ACC112 (cell line): ENCODE results near the gene TMEM52.

Source experiments
- H2AFZ ChIP-seq: fragments of 200-600 bp; sonication (generic); one replicate; pipeline ENCODE4 v1.6.0; 2017; ENCODE audit warnings: antibody characterized with exemption, low read length; ENCODE audit not compliant: unreplicated experiment
- H3K27ac ChIP-seq: fragments of 200-600 bp; sonication (generic); 2 replicates; pipeline ENCODE4 v1.5.1; 2014; ENCODE audit warnings: low read depth, mild to moderate bottlenecking, antibody characterized with exemption, low read length, moderate library complexity
- H3K27me3 ChIP-seq: fragments of 200-600 bp; sonication (generic); 2 replicates; pipeline ENCODE4 v1.6.1; 2014; ENCODE audit warnings: mild to moderate bottlenecking, antibody characterized with exemption, low read length, moderate library complexity, mixed read lengths; ENCODE audit not compliant: insufficient read depth
- H3K36me3 ChIP-seq: fragments of 200-600 bp; sonication (generic); 2 replicates; pipeline ENCODE4 v1.6.1; 2016; ENCODE audit warnings: mild to moderate bottlenecking, antibody characterized with exemption, low read length, moderate library complexity, mixed read lengths; ENCODE audit not compliant: insufficient read depth
- H3K4me1 ChIP-seq: fragments of 200-600 bp; sonication (generic); one replicate; pipeline ENCODE4 v1.6.1; 2016; ENCODE audit warnings: low read length, mixed read lengths; ENCODE audit not compliant: insufficient read depth, unreplicated experiment, control insufficient read depth
- H3K4me3 ChIP-seq: fragments of 200-600 bp; sonication (generic); 2 replicates; pipeline ENCODE4 v1.5.1; 2014; ENCODE audit warnings: mild to moderate bottlenecking, low read depth, low read length
- H3K79me2 ChIP-seq: fragments of 200-600 bp; sonication (generic); one replicate; pipeline ENCODE4 v1.6.0; 2016; ENCODE audit warnings: low read length; ENCODE audit not compliant: control insufficient read depth, unreplicated experiment, insufficient read depth

The TMEM52 gene

GRCh38 chr1:1900883-1901640 is 18.0 kb downstream of the TMEM52 start:
- H3K4me3 ChIP-seq = no peak overlapping the region
- no peaks in the 10 kb centered on the region for H3K4me1 ChIP-seq
- no peak overlapping the region for H3K27ac ChIP-seq
- H3K27me3 ChIP-seq = no peaks in the 10 kb centered on the region
- no peaks in the 10 kb centered on the region for H3K79me2 ChIP-seq
- no peak overlapping the region for H2AFZ ChIP-seq
- H3K36me3 ChIP-seq = no peaks in the 10 kb centered on the region

- H3K36me3 ChIP-seq = no peaks in the 10 kb centered on the region
- peaks cover under 1% of the 10 kb centered on the region for H3K4me1 ChIP-seq
- H2AFZ ChIP-seq = no peak overlapping the region
- no peak overlapping the region for H3K4me3 ChIP-seq
- H3K79me2 ChIP-seq = no peaks in the 10 kb centered on the region
- H3K27me3 ChIP-seq = no peaks in the 10 kb centered on the region
- no peak overlapping the region for H3K27ac ChIP-seq
These were observed 19.1 kb downstream of the TMEM52 start for GRCh38 chr1:1899967-1900327.

DNA sequence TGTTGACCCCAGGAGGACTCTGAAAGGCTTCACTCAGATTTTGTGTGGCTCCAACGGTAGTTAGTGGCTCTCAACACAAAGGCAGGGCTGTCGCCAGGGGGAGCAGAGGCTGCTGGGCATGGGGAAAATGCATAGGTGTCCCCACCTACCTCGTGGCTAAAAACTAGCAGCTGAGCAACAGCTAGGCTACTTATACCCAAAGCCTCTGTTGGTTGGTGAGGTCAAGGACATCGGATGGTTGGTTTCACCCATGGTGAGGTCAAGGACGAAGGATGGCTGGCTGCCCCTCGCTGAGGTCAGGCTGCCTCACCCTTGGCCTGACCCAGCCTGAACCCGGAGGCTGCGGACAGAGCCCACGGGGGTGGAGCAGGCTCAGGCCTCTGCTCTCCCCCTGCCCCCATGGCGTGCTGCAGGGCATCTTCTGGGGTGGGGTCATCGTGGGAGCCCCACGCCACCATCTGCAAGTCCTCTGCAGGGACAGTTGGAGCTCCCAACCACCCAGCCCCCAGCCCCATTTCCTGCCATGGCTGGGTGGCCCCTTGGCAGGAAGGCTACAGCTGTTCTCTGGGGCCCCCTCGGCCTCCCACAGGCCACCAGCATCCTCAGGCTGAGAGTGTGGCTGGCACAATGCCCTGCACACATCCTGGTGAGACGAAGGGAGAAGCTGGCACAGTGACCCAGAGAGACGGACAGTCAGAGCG is 19.7 kb downstream of the TMEM52 start:
- H3K4me3 ChIP-seq = no peak overlapping the region
- H3K79me2 ChIP-seq = no peaks in the 10 kb centered on the region
- peaks cover 6% of the 10 kb centered on the region for H3K4me1 ChIP-seq
- no peaks in the 10 kb centered on the region for H3K36me3 ChIP-seq
- no peaks in the 10 kb centered on the region for H3K27me3 ChIP-seq
- H3K27ac ChIP-seq = no peak overlapping the region
- no peak overlapping the region for H2AFZ ChIP-seq

DNA sequence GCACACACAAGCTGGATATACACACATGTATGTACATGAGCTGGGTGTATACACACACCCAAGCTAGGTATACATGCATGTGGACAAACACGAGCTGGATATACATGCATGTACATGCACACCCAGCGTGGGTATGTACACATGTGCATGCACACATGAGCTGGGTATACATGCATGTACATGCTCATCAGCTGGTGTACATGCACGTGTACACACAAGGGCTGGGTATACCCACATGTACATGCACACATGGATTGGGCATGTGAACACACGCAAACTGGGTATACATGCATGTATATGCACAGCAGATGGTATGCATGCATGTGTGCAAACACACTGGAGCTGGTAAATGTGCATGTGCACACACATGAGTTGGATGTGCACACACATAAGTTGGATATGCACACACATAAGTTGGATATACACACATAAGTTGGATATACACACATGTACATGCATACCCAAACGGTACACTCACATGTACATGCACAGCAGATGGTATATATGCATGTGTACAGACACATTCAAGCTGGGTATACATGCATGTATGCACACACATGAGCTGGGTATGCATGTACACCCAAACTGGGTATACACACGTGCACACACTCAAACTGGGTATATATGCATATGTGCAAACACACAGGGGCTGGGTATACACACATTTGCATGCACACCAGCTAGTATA is 20.7 kb downstream of the TMEM52 start:
- no peaks in the 10 kb centered on the region for H3K79me2 ChIP-seq
- H3K4me3 ChIP-seq = no peak overlapping the region
- no peak overlapping the region for H2AFZ ChIP-seq
- no peaks in the 10 kb centered on the region for H3K27me3 ChIP-seq
- H3K36me3 ChIP-seq = no peaks in the 10 kb centered on the region
- no peak overlapping the region for H3K27ac ChIP-seq
- peaks cover 12% of the 10 kb centered on the region for H3K4me1 ChIP-seq

- Histone ChIP-seq H3K27ac (no peak overlapping the region), H3K4me3 (no peak overlapping the region), H2AFZ (no peak overlapping the region), H3K36me3 (no peaks in the 10 kb centered on the region), H3K4me1 (peaks cover 21% of the 10 kb centered on the region), H3K79me2 (peaks cover 2% of the 10 kb centered on the region), H3K27me3 (no peaks in the 10 kb centered on the region)
These were observed 23.4 kb downstream of the TMEM52 start for GRCh38 chr1:1895456-1896336.

- no peak overlapping the region for H3K27ac ChIP-seq
- H3K36me3 ChIP-seq = no peaks in the 10 kb centered on the region
- H3K4me1 ChIP-seq = peaks cover 21% of the 10 kb centered on the region
- no peak overlapping the region for H2AFZ ChIP-seq
- H3K79me2 ChIP-seq = peaks cover 8% of the 10 kb centered on the region
- 0 out of 2 replicates have a peak overlapping the region, but pooled peaks have one; percentile 29 for H3K4me3 ChIP-seq
- no peaks in the 10 kb centered on the region for H3K27me3 ChIP-seq
These were observed 24.0 kb downstream of the TMEM52 start for GRCh38 chr1:1895060-1895418.

DNA sequence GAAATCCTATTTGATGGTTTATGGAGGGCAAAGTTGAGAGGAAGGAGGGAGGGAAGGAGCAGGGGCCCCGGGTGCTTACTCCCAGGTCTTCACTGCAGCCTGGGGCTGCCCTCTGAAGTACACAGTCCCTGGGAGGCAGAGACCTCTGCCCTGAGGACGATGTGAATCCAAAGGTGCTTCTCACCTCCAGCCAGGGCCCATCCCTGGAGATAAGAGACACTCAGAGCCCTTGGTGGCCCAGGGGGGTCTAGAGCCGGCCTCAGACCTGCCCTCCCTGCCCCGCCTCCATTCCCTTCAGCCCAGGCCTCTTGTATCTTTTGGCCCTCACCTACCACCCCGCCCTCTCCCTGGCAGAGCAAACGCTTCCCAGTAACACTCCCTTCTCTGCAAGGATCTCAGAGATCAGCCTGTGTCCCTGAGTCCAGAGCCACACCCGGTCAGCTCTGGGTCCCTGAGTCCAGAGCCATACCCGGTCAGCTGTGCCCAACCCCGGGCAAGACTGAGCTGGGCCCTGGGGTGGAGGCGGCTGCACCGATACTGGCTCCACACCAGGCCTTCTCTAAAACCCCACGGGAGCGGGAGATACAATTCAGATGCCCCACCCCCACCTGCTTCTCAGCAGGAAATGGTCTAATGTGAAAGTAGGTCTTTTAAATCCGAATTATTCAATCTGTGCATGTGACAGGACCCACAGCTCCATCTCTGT is 24.6 kb downstream of the TMEM52 start:
- Histone ChIP-seq H3K4me1 (peaks cover 21% of the 10 kb centered on the region), H3K79me2 (peaks cover 14% of the 10 kb centered on the region), H3K4me3 (0 out of 2 replicates have a peak overlapping the region, but pooled peaks have one; percentile 29), H3K27me3 (no peaks in the 10 kb centered on the region), H3K27ac (no peak overlapping the region), H2AFZ (no peak overlapping the region), H3K36me3 (no peaks in the 10 kb centered on the region)

GRCh38 chr1:1893997-1894353 is 25.1 kb downstream of the TMEM52 start:
- H3K4me1 ChIP-seq = peaks cover 21% of the 10 kb centered on the region

GRCh38 chr1:1893291-1893985 is 25.6 kb downstream of the TMEM52 start:
- Histone ChIP-seq H3K27ac (no peak overlapping the region), H2AFZ (no peak overlapping the region), H3K4me3 (no peak overlapping the region), H3K4me1 (peaks cover 26% of the 10 kb centered on the region), H3K27me3 (no peaks in the 10 kb centered on the region), H3K79me2 (peaks cover 24% of the 10 kb centered on the region), H3K36me3 (no peaks in the 10 kb centered on the region)

More at GRCh38 chr1:1893997-1894353, 25.1 kb downstream of the TMEM52 start:
- Histone ChIP-seq H3K27me3 (no peaks in the 10 kb centered on the region), H3K79me2 (peaks cover 19% of the 10 kb centered on the region), H3K27ac (no peak overlapping the region), H3K36me3 (no peaks in the 10 kb centered on the region), H2AFZ (no peak overlapping the region), H3K4me3 (no peak overlapping the region)
